ENCODE measurements around the gene WDR38.

DNA sequence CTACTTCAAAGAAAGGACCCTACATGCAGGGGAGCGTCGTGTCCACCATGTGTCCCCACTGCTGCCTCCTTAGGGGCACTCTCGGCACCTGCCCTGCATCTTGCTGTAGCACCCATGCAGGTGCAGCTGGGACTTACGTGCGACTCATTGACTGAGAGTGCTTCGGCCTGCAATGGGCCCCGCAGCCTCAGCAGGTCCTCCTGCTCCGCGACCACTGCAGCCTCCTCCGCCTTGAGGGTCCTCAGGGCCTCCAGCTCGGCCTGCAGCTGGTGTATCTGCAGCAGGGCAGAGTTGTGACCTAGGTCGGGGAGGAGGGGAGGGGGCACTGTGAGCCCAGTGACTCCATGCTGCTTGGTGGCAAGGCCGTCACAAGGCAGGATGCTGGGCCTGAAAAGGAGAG is 35.7 kb downstream of the WDR38 start:
- TF ChIP-seq, protein P1, sequence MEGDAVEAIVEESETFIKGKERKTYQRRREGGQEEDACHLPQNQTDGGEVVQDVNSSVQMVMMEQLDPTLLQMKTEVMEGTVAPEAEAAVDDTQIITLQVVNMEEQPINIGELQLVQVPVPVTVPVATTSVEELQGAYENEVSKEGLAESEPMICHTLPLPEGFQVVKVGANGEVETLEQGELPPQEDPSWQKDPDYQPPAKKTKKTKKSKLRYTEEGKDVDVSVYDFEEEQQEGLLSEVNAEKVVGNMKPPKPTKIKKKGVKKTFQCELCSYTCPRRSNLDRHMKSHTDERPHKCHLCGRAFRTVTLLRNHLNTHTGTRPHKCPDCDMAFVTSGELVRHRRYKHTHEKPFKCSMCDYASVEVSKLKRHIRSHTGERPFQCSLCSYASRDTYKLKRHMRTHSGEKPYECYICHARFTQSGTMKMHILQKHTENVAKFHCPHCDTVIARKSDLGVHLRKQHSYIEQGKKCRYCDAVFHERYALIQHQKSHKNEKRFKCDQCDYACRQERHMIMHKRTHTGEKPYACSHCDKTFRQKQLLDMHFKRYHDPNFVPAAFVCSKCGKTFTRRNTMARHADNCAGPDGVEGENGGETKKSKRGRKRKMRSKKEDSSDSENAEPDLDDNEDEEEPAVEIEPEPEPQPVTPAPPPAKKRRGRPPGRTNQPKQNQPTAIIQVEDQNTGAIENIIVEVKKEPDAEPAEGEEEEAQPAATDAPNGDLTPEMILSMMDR (IDR thresholded peaks at IDR 0.05) = no peak
- TF ChIP-seq POLR2A (IDR thresholded peaks at IDR 0.05) = no peak

All from thyroid gland (tissue), 4 donors.